H1 (cell line): Measurements from ENCODE around the gene SERTAD2. TPM values are rescaled to one million over a fixed set of nuclear protein-coding genes. Genes with fewer than 3 reads are reported as not detected.

Source experiments
- CTCF ChIA-PET: fragments of 300-600 bp; sonication (Branson Sonifier 250); formaldehyde crosslinking; loops from one replicate; lab custom pipeline; 2021; ENCODE audit not compliant: partially characterized antibody; lab: Charles Lee
- POLR2A ChIA-PET: fragments of 300-600 bp; sonication (Branson Sonifier 250); formaldehyde crosslinking; loops from one replicate; lab custom pipeline; 2021; ENCODE audit warnings: inconsistent platforms; ENCODE audit not compliant: partially characterized antibody; lab: Charles Lee
- DNase-seq, 2 experiments: peaks; one replicate each; pipeline versions ENCODE4 v3.0.0 to v3.0.0-alpha.2; 2010 to 2022; ENCODE audit warnings: low spot score in 2 of 2, low read depth in 1 of 2, mixed read lengths in 1 of 2
- FAIRE-seq: peaks from 2 replicates; lab custom pipeline; 2011; peaks lifted over from hg19 to GRCh38; lab: Jason Lieb, UNC
- H2AFZ ChIP-seq: 2 replicates; pipeline ENCODE4 v1.8.1; 2012; ENCODE audit warnings: low read length, inconsistent platforms
- H2AK5ac ChIP-seq: 2 replicates; pipeline ENCODE4 v1.6.1; 2013; ENCODE audit warnings: low read depth, low read length
- H2BK120ac ChIP-seq: replicated peaks from 2 replicates; pipeline ENCODE3; 2013; ENCODE audit warnings: low read depth, low read length, inconsistent platforms
- H2BK12ac ChIP-seq: 2 replicates; pipeline ENCODE4 v1.6.1; 2013; ENCODE audit warnings: low read depth, low read length
- H2BK15ac ChIP-seq: 2 replicates; pipeline ENCODE4 v1.6.1; 2013; ENCODE audit warnings: low read length
- H2BK20ac ChIP-seq: 2 replicates; pipeline ENCODE4 v1.6.1; 2013; ENCODE audit warnings: low read length
- H2BK5ac ChIP-seq: 2 replicates; pipeline ENCODE4 v1.6.1; 2013; ENCODE audit warnings: low read depth, low read length
- H3K14ac ChIP-seq: 2 replicates; pipeline ENCODE4 v1.6.1; 2013; ENCODE audit warnings: inconsistent platforms; ENCODE audit not compliant: insufficient read length
- H3K18ac ChIP-seq: 2 replicates; pipeline ENCODE4 v1.6.1; 2013; ENCODE audit warnings: low read length; ENCODE audit errors: extremely low read depth
- H3K23ac ChIP-seq: 2 replicates; pipeline ENCODE4 v1.6.1; 2013; ENCODE audit warnings: inconsistent platforms; ENCODE audit not compliant: insufficient read length
- H3K23me2 ChIP-seq: 2 replicates; pipeline ENCODE4 v1.6.1; 2013; ENCODE audit warnings: low read depth, low read length
- H3K27ac ChIP-seq: 2 replicates; pipeline ENCODE4 v1.6.1; 2011; ENCODE audit warnings: low read depth, low read length, inconsistent platforms
- H3K27me3 ChIP-seq, 4 experiments: replicated peaks in 1 of 4; 1 replicate in 1 of 4; 2 replicates in 3 of 4; pipeline versions ENCODE4 v1.6.1 to v1.8.1; 2011 to 2013; ENCODE audit warnings: low read length in 3 of 4, mild to moderate bottlenecking in 3 of 4, inconsistent platforms in 2 of 4, mixed read lengths in 2 of 4, moderate library complexity in 1 of 4; ENCODE audit not compliant: control insufficient read depth in 3 of 4, insufficient read depth in 3 of 4; ENCODE audit errors: extremely low read depth in 1 of 4
- H3K36me3 ChIP-seq, 4 experiments: 2 replicates each; pipeline versions ENCODE4 v1.6.1 to v1.8.1; 2011 to 2013; ENCODE audit warnings: mild to moderate bottlenecking in 4 of 4, low read length in 3 of 4, moderate library complexity in 2 of 4, control low read depth in 1 of 4, inconsistent platforms in 1 of 4; ENCODE audit not compliant: insufficient read depth in 4 of 4, control insufficient read depth in 2 of 4
- H3K4ac ChIP-seq: replicated peaks from 2 replicates; pipeline ENCODE3; 2013; ENCODE audit warnings: low read length, low read depth, mixed read lengths, inconsistent platforms; ENCODE audit not compliant: insufficient read length
- H3K4me1 ChIP-seq, 4 experiments: replicated peaks in 1 of 4; 1 replicate in 1 of 4; 2 replicates in 3 of 4; pipeline versions ENCODE4 v1.6.1 to v1.8.1; 2011 to 2013; ENCODE audit warnings: low read length in 3 of 4, inconsistent platforms in 2 of 4, mixed read lengths in 1 of 4; ENCODE audit not compliant: insufficient read depth in 4 of 4, control insufficient read depth in 3 of 4
- H3K4me2 ChIP-seq, 2 experiments: 2 replicates each; pipeline versions ENCODE4 v1.6.1 to v1.8.1; 2011 to 2013; ENCODE audit warnings: low read depth in 2 of 2, low read length in 2 of 2, control low read depth in 1 of 2, inconsistent platforms in 1 of 2, mild to moderate bottlenecking in 1 of 2; ENCODE audit not compliant: insufficient read depth in 1 of 2
- H3K4me3 ChIP-seq, 4 experiments: fragments of 200-600, 300-600 bp in 1 of 4; sonication (generic), shearing (Covaris generic), sonication (Bioruptor Twin) in 1 of 4; 2 replicates each; pipeline versions ENCODE4 v1.5.1 to v1.8.1; 2011 to 2016; ENCODE audit warnings: low read length in 4 of 4, low read depth in 3 of 4, control low read depth in 2 of 4, inconsistent platforms in 2 of 4, mild to moderate bottlenecking in 2 of 4, mixed read lengths in 1 of 4, moderate library complexity in 1 of 4; ENCODE audit not compliant: insufficient read depth in 2 of 4; ENCODE audit errors: extremely low read depth in 1 of 4
- H3K56ac ChIP-seq: replicated peaks from 2 replicates; pipeline ENCODE3; 2013; ENCODE audit warnings: low read depth, mild to moderate bottlenecking, mixed read lengths, low read length, inconsistent platforms; ENCODE audit not compliant: insufficient read length
- H3K79me1 ChIP-seq: 2 replicates; pipeline ENCODE4 v1.6.1; 2013; ENCODE audit warnings: low read depth, low read length, control low read depth
- H3K79me2 ChIP-seq, 2 experiments: 2 replicates each; pipeline versions ENCODE4 v1.6.1 to v1.8.1; 2012 to 2013; ENCODE audit warnings: low read length in 2 of 2, mild to moderate bottlenecking in 2 of 2, inconsistent platforms in 1 of 2; ENCODE audit not compliant: insufficient read depth in 2 of 2, control insufficient read depth in 1 of 2
- H3K9ac ChIP-seq, 4 experiments: replicated peaks in 1 of 4; 1 replicate in 1 of 4; 2 replicates in 3 of 4; pipeline versions ENCODE4 v1.6.1 to v1.8.1; 2011 to 2013; ENCODE audit warnings: low read depth in 3 of 4, low read length in 3 of 4, control low read depth in 2 of 4, mild to moderate bottlenecking in 2 of 4, moderate library complexity in 2 of 4, inconsistent platforms in 1 of 4; ENCODE audit errors: extremely low read depth in 1 of 4
- H3K9me3 ChIP-seq, 2 experiments: 2 replicates each; pipeline versions ENCODE4 v1.6.1 to v1.8.1; 2012 to 2013; ENCODE audit warnings: mild to moderate bottlenecking in 2 of 2, moderate library complexity in 2 of 2, control low read depth in 1 of 2, inconsistent platforms in 1 of 2, low read depth in 1 of 2, low read length in 1 of 2, mixed read lengths in 1 of 2; ENCODE audit not compliant: insufficient read depth in 2 of 2
- H4K20me1 ChIP-seq, 2 experiments: replicated peaks in 1 of 2; 2 replicates each; pipeline versions ENCODE3 to v1.8.1; 2011 to 2013; ENCODE audit warnings: inconsistent platforms in 2 of 2, low read length in 2 of 2, mild to moderate bottlenecking in 1 of 2; ENCODE audit not compliant: insufficient read depth in 2 of 2, control insufficient read depth in 1 of 2
- H4K5ac ChIP-seq: 2 replicates; pipeline ENCODE4 v1.6.1; 2013; ENCODE audit warnings: low read length, low read depth, mixed read lengths, inconsistent platforms; ENCODE audit not compliant: insufficient read length
- H4K8ac ChIP-seq: 2 replicates; pipeline ENCODE4 v1.8.0; 2013; ENCODE audit warnings: mild to moderate bottlenecking, moderate library complexity, low read length, inconsistent platforms; ENCODE audit not compliant: insufficient read depth; ENCODE audit errors: extremely low read depth
- H4K91ac ChIP-seq: replicated peaks from 2 replicates; pipeline ENCODE3; 2013; ENCODE audit warnings: low read length, mixed read lengths, inconsistent platforms; ENCODE audit not compliant: insufficient read length
- GABPA ChIP-seq: IDR thresholded peaks from 2 replicates; pipeline ENCODE4 v1.6.1; 2011; ENCODE audit warnings: mild to moderate bottlenecking, low read length, moderate library complexity, borderline replicate concordance; ENCODE audit not compliant: insufficient read depth
- KDM4A ChIP-seq: IDR thresholded peaks from one replicate; pipeline ENCODE4 v1.7.1; 2012; ENCODE audit warnings: low read depth, mild to moderate bottlenecking, moderate library complexity, low read length, inconsistent platforms; ENCODE audit not compliant: severe bottlenecking
- KDM5A ChIP-seq: fragments of 200-600 bp; IDR thresholded peaks from 2 replicates; pipeline ENCODE4 v1.7.1; 2012; ENCODE audit warnings: mild to moderate bottlenecking, low read length, inconsistent platforms, mixed read lengths
- TEAD4 ChIP-seq: IDR thresholded peaks from 2 replicates; pipeline ENCODE4 v1.6.1; 2012; ENCODE audit warnings: low read depth, low read length, inconsistent platforms, mixed read lengths
- WGBS, 2 experiments: shearing (Covaris generic) in 1 of 2; methylation state at CpG; one replicate each; pipeline versions ENCODE4 v1.1.6 to v1.1.7; 2013 to 2015; ENCODE audit warnings: low lambda C conversion rate in 2 of 2, mixed read lengths in 2 of 2, inconsistent platforms in 1 of 2, low coverage in 1 of 2, missing lambda C conversion rate in 1 of 2; ENCODE audit not compliant: insufficient replicate concordance in 2 of 2, insufficient coverage in 1 of 2, insufficient read length in 1 of 2; ENCODE audit errors: extremely low coverage in 1 of 2, missing lambda C conversion rate in 1 of 2; 5-methylcytosine and 5-hydroxymethylcytosine counted together
- polyA plus RNA-seq, 7 experiments: library from polyadenylated mRNA; depleted of rRNA in 3 of 7; stranded (reverse) in 5 of 7; unstranded in 2 of 7; fragments of >200 nt in 5 of 7; fragments of 200-250 nt in 2 of 7; gene quantifications; 1 replicate in 5 of 7; 2 replicates in 1 of 7; 4 replicates in 1 of 7; pipeline versions ENCODE4 v1.2.1 to v1.2.3, GENCODE V29; 2011 to 2013; ENCODE audit warnings: missing spikeins in 2 of 7, mixed read lengths in 2 of 7
- total RNA-seq: library from RNA; stranded (reverse); fragmentation: NEBNext Ultra II Directional; extraction: Animal tissue kit (Norgen Biotek cat#: 25700); gene quantifications from 2 replicates; pipeline ENCODE4 v1.2.1, GENCODE V29; 2021

SERTAD2 gene
- total and polyA plus RNA-seq, 2 of the 8 experiments (the other 6 are each of a cell fraction or from before 2014, with no cell fraction given): 2.9 to 4.5 TPM

DNA sequence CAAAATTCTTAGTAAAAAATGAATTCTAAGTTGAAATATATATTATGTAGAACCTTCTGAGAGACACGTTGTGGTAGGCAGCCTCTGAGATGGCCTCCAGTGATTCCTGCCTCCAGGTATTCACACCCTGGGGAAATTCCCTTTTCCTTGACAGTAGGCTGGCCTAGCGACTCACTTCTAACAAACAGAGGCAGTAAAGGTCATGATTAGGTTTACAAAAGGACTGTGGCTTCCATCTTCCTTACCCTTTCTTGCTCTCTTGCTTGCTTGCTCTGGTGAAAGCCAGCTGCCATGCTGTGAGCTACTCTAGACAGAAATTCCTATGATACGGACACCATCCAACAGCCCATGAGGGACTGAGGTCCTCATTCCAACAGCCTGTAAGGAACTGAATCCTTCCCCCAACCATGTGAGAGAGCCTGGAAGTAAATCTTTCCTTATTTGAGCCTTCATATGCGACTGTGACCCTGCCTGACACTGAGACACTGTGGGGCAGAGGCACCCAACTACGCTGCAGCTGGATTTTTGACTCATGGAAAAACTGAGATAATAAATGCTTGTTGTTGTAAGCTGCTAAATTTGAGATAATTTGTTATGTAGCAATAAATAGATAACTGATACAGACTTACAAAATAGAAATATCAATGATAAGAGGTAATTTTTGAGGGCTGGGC, 32.7 kb upstream of the SERTAD2 start:
- peak overlapping the region; percentile 53 for H3K27ac ChIP-seq
- peaks cover 0 to 3% (median 3%) of the 10 kb centered on the region in 4 experiments; a peak in 2 of 7 replicates for H3K4me1 ChIP-seq
- H4K91ac ChIP-seq: no peak overlapping the region
- H3K23me2 ChIP-seq: no peaks in the 10 kb centered on the region
- CTCF ChIA-PET: interaction anchor here (0.6 to 1.9 kb wide), 5 partner anchors 15 to 106 kb away, joined by 3 to 6 read pairs (median 3); no protein-coding TSS in a partner anchor
- H3K27me3 ChIP-seq: no peaks in the 10 kb centered on the region
- no peak overlapping the region for H2BK120ac ChIP-seq
- no peak overlapping the region for H3K9ac ChIP-seq
- no peak overlapping the region for H3K56ac ChIP-seq
- H2AFZ ChIP-seq: peak overlapping the region; percentile 29; the same call in 1 of the 2 replicates
- no peak overlapping the region for H3K4me3 ChIP-seq
- H3K79me2 ChIP-seq: no peaks in the 10 kb centered on the region
- peak; percentile 19 for FAIRE-seq
- H4K20me1 ChIP-seq: no peaks in the 10 kb centered on the region
- no peak overlapping the region for H2BK12ac ChIP-seq
- H3K9me3 ChIP-seq: no peaks in the 10 kb centered on the region
- H3K36me3 ChIP-seq: no peaks in the 10 kb centered on the region; a peak in 1 of 8 replicates
- H4K8ac ChIP-seq: no peak overlapping the region
- no peak overlapping the region for H2BK15ac ChIP-seq
- 79% methylated on average over 5 of the region's 5 CpGs; no CpG with 5 or more reads in 1 of the 2 experiments for WGBS, 2 experiments
- H3K79me1 ChIP-seq: no peaks in the 10 kb centered on the region
- H4K5ac ChIP-seq: no peak overlapping the region
- H3K14ac ChIP-seq: no peak overlapping the region
- H3K23ac ChIP-seq: no peak overlapping the region
- H3K4ac ChIP-seq: no peak overlapping the region
- POLR2A ChIA-PET: no interaction called here
- TF ChIP-seq TEAD4: 0 out of 2 replicates have a peak, but pooled peaks have one; percentile 32
- TF ChIP-seq GABPA: no peak
- TF ChIP-seq KDM4A: no peak
- no peak for TF ChIP-seq KDM5A
- TF ChIP-seq, all 59 proteins: peak for 1
- no peak overlapping the region for H2AK5ac ChIP-seq
- H3K18ac ChIP-seq: no peak overlapping the region
- H2BK20ac ChIP-seq: no peak overlapping the region
- peak overlapping the region in 1 of 2 experiments; percentile 6; a peak in 1 of 4 replicates for H3K4me2 ChIP-seq
- H2BK5ac ChIP-seq: no peak overlapping the region
- no peak for DNase-seq
